Head of caudate nucleus (tissue), 42 donors: ENCODE data around the gene PTGDS.

Experiments used
- DNase-seq, 42 donors: peaks; one replicate each; pipeline versions ENCODE4 v3.0.0 to v3.0.0-alpha.2; 2020 to 2021; ENCODE audit warnings: mixed read lengths in 7 of 42
- intact Hi-C: fragments of 100-400 bp; cut with DNase I; formaldehyde crosslinking; loops from one replicate; pipeline ENCODE4 v1.15.0; 2022

The PTGDS gene

DNA sequence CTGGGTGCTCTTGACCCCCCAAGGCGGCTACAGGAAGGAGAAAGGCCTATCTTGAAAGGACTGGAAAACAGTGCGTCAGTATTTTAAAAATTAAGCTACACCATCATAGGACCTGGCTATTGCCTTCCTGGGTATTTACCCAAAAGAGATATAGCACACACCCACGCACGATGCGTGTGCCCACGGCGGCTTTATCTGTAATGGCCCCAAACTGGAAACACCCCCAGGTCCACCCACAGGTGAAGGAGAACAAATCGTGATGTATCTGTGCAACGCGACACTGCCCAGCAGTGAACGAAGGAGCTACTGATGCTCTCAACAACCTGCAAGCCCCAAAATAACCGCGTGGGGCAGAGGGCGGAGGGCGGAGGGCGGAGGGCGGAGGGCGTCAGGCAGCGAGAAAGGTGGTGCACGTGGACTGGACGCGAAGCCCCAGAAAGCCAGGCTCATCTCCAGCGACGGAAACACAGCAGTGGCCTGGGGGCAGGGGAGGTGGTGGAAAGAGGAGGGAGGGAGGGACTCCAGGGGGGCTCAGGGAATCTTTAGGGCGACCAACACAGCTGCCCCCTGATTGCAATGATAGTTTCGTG lies 12.4 kb upstream of the PTGDS start:
- intact Hi-C loops = no loop called here
- DNase-seq = no peak

DNA sequence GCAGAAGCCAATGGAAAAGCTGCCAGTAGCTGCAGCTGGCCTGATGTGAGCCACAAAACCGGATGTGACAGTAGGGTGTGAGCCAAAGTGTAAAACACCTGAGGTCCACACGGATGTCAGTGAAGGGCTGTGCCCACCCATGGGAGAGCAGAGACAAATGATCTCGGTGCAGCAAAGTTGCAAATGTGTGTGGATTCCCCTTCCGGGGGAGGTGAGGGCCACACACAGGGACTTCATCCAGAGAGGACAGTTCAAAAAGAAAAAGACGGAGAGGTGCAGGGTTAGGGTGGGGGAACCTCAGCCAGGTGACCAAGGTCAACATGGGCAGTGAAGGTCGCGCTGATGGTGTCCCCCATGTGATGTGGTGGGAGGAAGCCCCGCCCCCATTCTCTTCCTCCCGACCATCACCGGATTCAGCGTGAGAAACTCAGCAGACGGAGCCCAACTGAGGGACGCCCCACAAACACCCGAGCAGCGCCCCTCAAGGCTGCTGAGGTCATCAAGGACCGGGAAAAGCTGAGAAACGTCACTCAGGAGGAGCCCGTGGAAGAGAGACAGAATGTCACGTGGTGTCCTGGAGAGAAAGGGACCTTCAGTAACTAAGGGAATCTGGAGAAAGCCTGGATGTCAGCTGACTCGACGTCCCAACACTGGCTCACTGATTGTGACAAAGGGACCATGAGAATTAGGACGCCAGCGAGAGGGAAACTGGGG lies 11.4 kb upstream of the PTGDS start:
- intact Hi-C loops = no loop called here
- DNase-seq = peak in 41 of 42 donors; percentile 49 to 91 (median 77)

DNA sequence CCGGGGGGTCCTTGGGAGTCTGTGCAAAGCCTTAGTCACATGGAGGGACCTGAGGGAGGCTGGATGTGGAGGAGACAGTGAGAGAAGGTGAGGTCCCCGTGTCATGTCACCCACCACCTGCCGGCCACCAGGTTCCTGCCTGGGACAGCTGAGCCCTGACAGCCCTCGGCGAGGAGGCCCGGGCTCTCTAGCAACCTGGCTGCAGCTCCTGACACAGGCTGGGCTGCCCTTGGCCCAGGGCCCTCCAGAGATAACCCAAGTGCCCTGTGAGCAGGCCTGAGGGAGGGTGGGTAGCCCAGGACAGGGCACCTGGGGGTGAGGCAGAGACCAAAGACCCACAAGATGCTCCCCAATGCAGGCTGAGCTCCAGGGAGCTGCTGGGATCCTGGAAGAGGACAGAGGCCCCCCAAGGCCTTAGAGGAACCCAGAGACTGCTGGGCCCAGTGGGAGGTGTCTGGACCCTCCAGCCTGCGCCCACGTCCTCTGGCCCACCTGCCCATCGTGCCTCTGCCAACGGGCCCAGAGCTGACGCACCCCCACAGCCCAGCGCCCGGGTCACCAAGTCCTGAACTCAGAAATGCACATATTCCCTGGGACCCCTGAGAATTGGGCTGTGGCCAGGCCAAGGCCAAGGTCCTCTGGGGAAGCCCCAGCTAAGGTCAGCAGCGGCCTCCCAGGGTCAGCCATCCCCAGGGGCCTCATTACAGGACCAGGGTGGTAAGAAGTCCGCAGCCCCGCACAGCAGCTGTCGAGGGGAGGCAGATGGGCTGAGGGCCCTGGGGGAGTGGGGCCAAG lies 8.8 kb upstream of the PTGDS start:
- no peak for DNase-seq
- intact Hi-C loops = no loop called here

DNA sequence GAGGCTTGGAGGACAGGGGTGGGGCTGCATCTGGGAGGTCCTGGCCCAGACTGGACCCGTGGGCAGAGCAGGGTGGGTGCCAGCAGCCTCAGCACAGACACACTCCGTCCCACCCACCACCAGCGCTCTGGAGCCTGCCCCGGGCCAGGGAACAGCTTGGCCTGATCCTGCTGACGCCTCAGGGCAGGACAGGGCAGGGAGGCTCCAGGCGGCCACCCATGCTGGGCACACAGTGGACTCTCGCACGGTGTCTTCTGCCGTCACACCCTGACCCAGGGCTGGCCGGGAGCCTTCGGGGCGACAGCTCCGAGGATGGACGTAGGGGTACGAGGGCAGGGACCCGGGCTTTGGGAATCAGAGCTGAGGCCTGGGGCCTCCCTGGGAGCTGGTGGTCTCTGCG lies 8.2 kb upstream of the PTGDS start:
- intact Hi-C loops = no loop called here

DNA sequence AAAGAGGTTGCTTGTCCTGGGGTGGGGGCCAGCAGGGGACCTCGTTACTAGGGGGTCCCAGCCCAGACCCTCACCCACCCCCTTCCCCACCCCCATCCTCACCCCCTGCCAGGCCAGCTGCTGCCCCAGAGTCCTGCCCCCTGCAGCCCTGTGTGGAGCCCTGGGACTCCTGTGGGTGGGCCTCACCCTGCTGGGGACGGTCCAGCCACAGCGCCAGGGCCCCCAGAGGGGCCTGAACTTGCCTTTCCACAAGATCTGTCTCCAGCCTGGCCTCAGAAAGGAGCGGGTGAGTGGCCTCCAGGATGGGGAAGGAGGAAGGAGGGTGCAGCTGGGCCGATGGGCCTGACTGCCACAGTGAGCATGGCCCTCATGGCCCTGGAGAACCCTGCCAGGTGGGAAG lies 7.5 kb upstream of the PTGDS start:
- intact Hi-C loops = no loop called here
- DNase-seq = no peak

More for the DNA sequence above, 8.2 kb upstream of the PTGDS start:
- DNase-seq = no peak

DNA sequence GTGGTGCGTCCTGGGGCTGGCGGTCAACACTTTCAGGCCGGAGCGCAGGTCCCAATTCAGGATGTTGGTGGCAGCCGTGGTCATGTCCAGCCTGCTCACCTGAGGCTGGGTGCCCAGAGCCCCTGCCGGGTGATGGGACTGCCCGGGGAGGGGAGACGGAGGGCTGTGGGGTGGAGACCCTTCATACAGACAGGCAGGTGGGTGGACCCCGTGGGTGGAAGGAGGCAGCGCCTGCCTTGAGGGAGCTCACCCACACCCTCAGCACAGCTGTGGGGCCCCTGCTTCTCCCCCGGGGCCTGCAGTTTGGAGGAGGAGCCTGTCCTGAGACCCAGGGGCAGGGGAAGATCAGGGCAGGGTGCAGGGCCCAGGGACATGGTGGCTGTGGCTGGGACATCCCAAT lies 6.9 kb upstream of the PTGDS start:
- no peak for DNase-seq

DNA sequence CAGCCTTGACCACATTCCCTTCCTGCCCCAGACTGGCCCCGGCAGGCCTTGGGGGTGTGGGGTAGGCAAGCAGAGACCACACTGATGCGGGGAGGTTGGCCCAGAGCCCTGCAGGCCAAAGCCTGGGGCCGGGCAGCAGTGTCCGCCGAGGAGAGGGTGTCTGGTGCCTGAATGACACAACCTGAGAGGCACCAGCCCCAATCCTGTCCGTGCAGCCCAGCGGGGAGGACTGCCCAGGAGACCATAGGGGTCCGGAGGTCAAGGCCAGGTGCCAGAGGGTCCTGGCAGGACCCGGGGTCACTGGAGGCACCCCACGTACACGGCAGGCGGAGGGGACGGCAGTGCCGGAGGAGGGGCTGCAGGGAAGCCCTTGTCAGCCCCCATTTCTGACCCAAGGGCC lies 5.6 kb upstream of the PTGDS start:
- intact Hi-C loops = no loop called here
- no peak for DNase-seq

More for the DNA sequence above, 6.9 kb upstream of the PTGDS start:
- intact Hi-C loops = no loop called here

DNA sequence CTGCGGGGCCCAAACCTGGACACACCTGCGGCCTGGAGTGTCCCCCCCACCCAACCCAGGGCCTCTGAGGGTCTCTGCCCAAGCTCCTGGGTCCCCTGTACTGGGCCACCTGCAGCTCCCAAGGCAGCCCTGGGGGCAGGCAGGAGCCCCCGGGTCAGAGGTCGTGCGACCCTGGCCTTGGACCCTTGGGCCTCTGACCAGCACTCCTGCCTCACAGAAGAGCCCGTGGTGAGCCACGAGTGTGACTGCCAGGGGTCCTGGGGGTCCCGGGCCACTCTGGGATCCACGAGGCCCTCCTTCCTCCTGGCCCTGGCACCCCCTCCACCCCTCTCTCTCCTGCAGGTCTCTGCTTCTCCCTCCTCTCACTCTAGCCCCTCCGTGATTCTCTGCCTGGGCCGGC lies 5.0 kb upstream of the PTGDS start:
- no peak for DNase-seq
- intact Hi-C loops = no loop called here

DNA sequence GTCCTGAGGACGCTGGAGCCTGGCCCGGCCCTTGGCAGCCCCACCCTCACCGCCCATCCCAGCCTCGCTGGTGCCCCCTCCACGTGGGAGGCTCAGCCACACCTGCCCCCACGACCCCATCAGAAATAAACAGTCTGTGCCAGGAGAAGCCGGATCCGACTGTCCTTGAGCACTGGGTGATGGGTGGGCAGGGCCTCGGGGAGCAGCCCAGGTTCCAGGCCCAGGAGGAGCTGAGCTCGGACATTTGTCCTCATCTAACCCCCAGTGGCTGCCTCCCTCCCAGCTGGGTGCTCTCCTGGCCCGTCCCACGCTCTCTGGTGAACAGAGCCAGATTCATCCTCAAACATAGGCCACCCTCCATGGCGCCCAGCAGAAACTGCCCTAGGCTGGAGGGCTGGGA lies 4.6 kb upstream of the PTGDS start:
- DNase-seq = no peak
- intact Hi-C loops = no loop called here

DNA sequence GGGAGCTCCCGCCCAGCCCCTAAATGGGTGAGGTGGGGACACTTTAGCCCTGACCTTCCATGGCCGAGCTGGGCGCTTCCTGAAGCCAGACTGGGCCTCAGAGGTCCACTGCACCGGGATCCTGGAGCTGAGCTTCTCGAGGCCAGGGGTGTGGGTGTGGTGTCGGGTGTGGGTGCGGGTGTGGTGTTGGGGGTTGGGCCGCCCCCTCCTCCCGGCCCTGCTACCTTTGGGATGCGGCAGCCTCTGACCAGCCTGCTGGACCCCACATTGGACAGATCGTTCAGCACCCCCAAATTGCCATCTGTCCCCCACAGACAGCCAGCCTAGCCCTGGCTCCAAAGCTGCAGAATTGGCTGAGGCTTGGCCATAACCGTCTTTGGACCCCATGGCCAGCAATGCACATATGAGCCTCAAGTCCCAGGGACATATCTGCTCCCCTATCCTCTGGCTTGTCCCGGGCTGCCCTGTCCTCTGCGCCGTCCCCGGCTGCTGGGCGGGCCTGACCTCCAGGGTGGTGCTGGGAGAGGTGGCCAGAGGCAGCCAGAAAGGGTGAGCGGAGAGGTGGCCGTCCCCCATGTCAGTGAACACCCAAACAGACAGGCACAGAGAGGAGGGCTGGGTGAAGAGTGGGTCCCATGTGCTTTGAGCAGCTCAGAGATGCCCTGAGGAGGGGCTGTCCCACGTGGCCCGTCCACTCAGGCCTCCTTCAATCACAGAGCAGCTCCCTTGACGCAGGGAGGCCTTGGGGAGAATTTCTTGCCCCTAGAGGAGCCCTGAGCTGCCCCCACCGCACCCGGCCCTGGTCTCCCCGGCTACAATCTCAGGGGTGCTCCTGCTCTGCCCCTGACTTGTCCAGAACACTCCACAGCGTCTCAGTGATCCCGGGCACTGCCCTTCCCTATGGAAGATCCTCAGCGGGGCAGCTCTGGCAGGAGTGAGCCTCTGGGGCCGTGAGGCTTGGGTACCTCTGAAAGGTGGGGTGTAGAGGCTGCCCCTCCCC lies 3.4 kb upstream of the PTGDS start:
- no peak for DNase-seq
- intact Hi-C loops = no loop called here

DNA sequence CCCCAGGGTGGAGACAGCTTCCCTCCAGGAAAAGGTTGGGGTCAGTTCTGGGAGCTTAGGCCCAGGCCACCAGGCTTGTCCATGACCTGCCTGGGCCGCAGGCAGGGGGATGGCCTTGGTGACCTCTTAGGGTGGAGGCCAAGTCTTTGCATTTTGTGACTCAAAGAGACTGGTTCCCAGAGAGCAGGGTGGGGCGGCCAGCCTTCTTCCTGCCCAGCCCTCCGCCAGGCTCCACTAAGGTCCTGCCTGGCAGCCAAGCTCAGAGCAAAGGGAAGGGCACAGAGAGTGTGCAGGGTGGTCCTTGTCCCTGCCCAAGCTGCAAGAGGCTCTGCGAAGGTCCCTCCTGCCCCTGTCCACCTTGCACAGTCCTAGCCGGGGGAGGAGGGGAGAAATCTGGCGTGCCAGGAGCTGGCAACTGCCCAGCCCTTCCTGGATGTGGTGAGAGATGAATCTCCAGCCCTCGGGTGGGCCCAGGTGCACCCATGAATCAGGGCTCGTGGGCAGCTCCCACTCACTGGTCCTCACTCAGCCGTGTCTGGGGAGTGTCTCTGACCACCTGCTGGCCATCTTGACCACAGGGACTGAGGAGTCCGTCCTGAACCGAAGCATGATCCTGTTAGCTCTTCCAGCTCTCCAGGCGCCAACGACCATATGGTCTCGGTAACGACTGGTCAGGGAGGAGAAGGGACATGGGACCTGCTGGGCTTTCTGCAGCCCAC lies 2.3 kb upstream of the PTGDS start:
- intact Hi-C loops = loop anchor here (5.0 kb wide), 1 partner anchor 33 kb away; the partner anchor contains the start of gene FBXW5
- DNase-seq = no peak

DNA sequence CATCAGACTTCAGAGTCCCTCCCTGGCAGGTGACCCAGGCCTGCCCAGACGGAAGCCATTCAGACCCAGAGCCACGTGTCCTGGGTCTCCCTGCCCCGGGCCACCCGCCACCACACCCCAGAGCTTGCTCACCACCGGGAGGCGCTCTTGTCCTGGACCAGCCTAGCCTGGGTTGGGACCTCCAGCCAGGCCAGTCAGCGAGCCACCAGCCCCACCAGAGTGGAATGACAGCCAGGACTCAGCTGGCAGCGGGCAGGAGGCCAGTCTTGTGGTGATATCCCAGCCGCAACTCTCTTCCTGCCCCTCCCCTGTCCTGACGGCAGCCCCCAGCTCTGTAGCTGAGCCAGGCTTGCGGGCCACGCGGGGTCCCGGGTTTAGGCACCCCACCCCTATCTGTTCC lies 1.7 kb upstream of the PTGDS start:
- intact Hi-C loops = loop anchor here (5.0 kb wide), 1 partner anchor 33 kb away; the partner anchor contains the start of gene FBXW5
- peak; percentile 67 to 95 (median 88) for DNase-seq

DNA sequence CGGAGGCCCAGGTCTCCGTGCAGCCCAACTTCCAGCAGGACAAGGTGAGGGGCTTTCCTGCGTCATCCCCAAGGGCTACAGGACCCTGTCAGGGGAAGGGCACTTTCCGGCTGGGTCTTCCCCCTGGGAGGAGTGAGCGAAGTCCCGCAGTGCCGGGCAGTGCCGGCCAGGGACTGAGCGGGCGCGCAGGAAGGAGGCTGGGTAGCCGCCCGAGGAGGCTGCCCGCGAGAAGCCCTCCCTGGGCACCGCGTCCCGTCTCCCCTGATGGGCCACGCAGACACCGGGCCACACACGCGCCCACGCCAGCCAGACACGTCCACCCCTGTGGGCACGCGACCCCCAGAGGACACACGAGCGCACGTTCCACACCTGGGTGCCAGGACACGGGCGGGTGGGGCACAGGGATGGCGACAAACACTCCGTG lies 357 bp downstream of the PTGDS start:
- intact Hi-C loops = loop anchor here (5.0 kb wide), 1 partner anchor 35 kb away; the partner anchor contains the start of gene FBXW5
- peak in 2 of 42 donors; percentile 16 to 36 for DNase-seq

DNA sequence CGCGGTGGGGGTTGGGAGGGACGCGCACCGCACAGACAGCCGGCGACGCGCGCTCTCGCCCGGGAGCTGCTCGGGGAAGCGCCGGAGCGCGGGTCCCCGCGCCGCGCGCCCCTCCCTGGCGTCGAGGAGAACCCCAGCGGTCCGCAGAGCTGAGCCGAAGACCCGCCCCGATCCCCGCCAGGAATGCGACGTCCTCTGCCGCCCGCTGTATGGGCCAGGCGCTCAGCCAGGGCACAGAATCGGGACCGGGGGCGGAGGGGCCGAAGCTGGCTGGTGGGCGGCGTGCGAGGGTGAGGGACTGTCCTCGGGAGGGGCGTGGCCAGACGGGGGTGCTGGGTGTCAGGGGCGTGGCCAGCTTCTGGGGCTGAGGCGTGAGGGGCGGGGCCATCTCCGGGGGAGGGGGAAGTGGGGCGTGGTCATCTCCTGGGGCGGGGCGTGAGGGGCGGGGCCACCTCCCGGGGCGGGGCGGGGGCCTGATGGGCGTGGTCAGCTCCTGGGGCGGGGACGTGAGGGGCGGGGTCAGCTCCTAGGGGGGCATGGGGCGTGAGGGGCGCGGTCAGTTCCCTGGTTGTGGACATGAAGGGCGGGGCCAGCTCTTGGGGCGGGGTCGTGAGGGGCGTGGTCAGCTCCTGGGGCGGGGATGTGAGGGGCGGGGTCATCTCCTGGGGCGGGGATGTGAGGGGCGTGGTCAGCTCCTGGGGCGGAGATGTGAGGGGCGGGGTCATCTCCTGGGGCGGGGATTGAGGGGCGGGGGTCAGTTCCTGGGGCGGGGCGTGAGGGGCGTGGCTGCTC lies 965 bp downstream of the PTGDS start:
- intact Hi-C loops = loop anchor here (5.0 kb wide), 1 partner anchor 36 kb away; the partner anchor contains the start of gene FBXW5
- peak; percentile 84 to 98 (median 92) for DNase-seq

DNA sequence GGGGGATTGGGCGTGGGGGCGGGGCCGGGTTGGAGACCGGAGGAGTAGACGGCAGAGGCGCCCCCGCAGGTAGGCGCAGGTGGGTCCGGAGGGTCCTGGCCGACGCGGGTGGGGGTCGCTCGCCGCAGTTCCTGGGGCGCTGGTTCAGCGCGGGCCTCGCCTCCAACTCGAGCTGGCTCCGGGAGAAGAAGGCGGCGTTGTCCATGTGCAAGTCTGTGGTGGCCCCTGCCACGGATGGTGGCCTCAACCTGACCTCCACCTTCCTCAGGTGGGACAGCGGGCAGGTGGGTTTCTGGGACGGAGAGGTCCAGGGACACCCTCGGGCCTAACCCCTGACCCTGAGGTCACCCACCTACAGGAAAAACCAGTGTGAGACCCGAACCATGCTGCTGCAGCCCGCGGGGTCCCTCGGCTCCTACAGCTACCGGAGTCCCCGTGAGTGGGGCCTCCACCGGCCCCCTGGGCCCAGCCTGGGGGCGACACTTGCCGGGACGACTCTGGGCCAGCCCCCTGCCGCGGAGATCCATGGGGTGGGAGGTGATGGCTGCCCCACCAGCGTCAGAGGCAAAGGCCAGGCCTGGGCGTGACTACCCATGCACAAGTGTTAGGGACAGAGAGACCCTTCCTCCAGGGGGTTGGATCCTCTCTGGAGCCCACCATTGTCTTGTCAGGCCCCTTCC lies 1.7 kb downstream of the PTGDS start:
- intact Hi-C loops = loop anchor here (5.0 kb wide), 1 partner anchor 37 kb away; the partner anchor contains the start of gene FBXW5
- DNase-seq = peak in 2 of 42 donors; percentile 41 to 44

DNA sequence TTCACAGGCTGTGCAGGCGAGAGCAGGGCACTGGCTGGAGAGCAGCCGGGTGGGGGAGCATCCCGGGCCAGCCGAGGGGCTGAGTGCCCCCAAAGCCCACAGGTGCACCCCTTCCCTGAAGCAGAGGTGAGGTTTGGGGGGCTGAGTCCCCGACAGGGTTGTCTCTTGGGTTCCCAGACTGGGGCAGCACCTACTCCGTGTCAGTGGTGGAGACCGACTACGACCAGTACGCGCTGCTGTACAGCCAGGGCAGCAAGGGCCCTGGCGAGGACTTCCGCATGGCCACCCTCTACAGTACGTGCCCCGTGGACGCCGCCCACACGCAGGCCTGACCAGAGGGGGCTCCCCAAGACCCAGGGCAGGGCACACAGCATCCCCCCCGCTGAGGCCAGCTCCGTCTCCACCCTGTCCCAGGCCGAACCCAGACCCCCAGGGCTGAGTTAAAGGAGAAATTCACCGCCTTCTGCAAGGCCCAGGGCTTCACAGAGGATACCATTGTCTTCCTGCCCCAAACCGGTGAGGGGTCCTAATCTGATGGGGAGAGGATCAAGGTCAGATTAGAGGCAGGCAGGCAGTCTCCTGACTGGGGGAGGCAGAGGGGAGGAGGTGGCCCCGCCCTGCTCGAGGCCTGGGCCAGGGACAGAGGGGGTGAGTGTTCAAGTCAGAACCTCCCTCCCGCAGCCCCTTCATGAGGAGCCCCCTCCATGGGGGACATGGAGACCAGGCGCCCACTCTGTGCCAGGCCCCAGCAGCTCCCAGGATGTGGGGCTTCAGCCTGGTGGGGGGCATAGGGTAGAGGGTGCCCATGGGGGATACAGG lies 2.7 kb downstream of the PTGDS start:
- DNase-seq = peak in 8 of 42 donors; percentile 19 to 67 (median 46)
- intact Hi-C loops = loop anchor here (5.0 kb wide), 1 partner anchor 38 kb away; the partner anchor contains the start of gene FBXW5
